GM18519 (cell line): ENCODE results near the gene CLEC18A.
"Not testable (repeated sequence)": the region's sequence is repeated elsewhere in the genome, so short reads cannot be mapped to it uniquely, and the experiment has no call there.

Experiments used
- ATAC-seq: cut with Tn5 transposase; IDR thresholded peaks from one replicate; pipeline ENCODE4 v1.9.1; 2021; ENCODE audit warnings: mild to moderate bottlenecking, moderate library complexity; ENCODE audit not compliant: unreplicated experiment, low FRiP score

Gene CLEC18A

DNA sequence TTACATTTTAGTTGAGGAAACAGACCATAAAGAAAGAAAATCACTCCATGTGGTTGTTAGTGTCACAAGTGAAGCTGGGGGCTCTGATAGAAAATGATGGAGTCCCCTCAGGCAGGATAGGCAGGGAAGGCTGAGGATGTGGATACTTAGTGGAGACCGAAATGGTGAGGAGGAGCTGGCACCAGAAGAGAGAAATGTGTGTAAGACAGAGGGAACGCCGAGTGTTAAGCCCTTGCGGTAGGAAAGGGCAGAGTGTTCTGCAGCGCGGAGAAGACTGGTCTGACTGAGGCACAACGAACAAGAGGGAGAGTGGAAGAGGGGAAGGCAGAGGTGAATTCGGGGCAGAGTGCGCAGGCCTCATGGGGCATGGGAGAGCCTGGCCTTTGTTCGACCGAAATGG is 61.2 kb downstream of the CLEC18A start:
- not testable (repeated sequence) for ATAC-seq

DNA sequence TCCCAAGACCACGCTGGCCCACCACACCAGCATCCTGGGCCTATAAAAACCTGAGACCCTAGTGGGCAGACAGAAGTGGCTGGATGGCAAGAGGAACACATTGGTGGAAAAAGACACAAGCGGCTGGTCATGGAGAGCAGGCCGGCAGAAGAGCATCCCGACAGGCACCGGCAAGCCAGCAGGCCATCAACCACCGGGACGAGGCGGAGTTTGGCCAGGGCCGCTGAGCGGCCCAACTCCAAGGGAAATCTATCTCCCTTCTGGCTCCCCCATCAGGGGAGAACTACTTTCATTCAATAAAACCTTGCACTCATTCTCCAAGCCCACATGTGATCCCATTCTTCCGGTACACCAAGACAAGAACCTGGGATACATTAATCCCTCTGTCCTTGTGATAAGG is 61.8 kb downstream of the CLEC18A start:
- not testable (repeated sequence) for ATAC-seq
